NOMO-1 (cell line): ENCODE results near the gene CDC42SE2.
"Not testable (repeated sequence)": the region's sequence is repeated elsewhere in the genome, so short reads cannot be mapped to it uniquely, and the experiment has no call there.

ENCODE experiments used
- DNase-seq, 2 experiments: peaks; one replicate each; lab custom pipeline; 2025; ENCODE audit not compliant: unreplicated experiment in 2 of 2; lab: John Stamatoyannopoulos, UW

CDC42SE2 gene

GRCh38 chr5:131384616-131385214 is 120.9 kb downstream of the CDC42SE2 start:
- DNase-seq: no peak

- DNase-seq: no peak
These were observed 122.3 kb downstream of the CDC42SE2 start for GRCh38 chr5:131386124-131386523.

DNA sequence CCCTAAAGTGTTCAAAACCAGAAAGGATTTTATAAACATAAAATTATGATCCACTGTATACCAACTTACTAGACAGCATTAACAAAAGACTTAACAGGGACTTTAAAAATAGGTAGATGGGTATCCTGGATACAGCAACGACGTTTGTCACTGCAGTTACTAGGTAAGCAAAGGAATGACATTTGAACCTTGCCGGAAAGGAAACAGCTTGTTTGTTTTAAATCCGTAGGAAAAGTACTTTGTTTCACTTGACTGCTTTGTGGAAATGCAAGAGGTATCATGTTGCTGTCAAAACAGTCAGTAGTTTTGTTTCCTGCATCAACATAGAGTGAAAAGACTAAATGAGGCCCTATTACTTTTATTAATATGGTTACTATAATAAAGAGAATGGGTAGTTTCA is 122.9 kb downstream of the CDC42SE2 start:
- no peak for DNase-seq

GRCh38 chr5:131387255-131387654 is 123.4 kb downstream of the CDC42SE2 start:
- DNase-seq: no peak

DNA sequence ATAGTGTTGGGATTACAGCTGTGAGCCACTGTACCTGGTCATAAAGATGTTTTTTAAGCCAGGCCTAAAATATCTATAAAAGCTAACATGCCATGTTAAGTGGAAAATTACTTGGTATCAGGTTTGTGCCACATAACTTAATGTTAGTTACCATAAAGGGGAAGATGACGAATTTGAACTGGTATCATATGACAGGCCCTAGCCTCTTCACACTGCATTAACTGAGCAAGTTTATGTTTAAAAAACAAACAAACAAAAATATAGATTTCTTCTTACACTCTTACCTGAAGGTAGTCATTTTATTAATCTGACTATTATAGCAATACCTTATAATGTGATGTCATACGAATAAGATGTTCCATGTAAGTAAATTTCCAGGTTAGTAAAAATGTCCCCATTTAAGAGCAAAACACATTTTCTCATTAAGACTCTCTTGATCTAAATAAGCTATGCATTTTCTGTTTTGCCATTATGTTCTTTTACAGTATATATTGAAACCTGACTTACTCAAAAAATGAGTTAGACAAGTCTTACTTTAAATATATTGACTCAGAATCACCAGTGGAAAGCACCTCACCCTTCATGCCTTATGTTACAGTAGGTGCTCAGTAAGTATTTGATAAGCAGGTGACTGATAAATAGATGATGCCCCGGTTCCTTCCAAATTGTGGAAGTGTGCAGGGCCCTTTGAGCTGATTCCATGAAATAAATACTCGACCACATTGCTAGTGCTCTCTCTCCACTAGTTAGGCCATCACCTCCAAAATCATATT is 125.4 kb downstream of the CDC42SE2 start:
- DNase-seq: no peak

- DNase-seq: no peak
These were observed 126.0 kb downstream of the CDC42SE2 start for GRCh38 chr5:131389869-131390265.

DNA sequence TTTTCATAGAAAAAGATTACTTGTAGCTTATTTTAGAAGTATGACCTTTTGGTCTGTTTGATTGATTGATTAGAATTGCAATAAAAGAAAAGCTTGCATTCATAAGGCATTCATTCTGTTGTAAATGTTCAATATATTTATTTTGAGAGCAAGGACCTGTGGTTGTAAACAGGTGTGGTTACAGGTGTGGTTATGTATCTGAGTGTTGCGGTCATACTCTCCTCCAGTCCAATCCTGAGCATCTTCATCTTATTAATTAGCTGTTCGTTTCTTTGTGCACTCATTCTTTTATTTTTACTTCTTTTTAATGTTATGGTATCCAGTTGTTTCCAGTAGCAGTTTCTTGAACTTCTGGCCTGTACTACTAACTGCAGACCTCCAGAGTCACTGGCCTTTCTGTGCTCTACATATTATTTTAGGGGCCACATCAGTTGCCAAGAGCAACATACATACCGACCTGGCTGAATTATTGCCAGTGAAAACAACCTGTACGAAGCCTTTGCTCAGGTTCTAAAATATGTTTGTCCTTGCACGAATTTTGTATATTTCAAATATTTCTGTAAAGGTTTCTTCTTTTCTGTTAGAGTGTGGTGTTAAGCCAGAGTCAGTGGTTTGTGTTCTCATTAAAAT is 128.7 kb downstream of the CDC42SE2 start:
- no peak for DNase-seq

- DNase-seq: no peak
These were observed 129.7 kb downstream of the CDC42SE2 start for GRCh38 chr5:131393498-131393968.

GRCh38 chr5:131394128-131394527 is 130.3 kb downstream of the CDC42SE2 start:
- DNase-seq: no peak

DNA sequence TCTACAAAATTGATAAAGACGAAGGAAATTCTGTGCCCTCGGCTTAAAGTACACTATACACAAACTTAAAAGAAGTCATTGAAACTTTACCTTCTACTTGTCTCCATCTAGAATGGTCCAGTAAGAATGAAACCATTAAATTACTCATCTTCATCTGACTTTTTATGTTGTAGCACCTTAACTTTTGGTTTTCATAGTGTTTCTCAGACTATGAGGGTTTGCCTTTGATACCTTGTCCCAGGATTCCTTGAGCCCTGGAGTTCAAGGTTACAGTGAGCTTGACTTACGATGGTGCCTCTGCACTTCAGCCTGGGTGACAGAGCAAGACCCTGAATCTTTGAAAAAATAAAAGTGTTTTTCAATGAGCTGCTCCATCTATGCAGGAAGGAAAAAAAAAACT is 132.2 kb downstream of the CDC42SE2 start:
- DNase-seq: no peak

- DNase-seq: no peak
These were observed 132.9 kb downstream of the CDC42SE2 start for GRCh38 chr5:131396630-131397273.

DNA sequence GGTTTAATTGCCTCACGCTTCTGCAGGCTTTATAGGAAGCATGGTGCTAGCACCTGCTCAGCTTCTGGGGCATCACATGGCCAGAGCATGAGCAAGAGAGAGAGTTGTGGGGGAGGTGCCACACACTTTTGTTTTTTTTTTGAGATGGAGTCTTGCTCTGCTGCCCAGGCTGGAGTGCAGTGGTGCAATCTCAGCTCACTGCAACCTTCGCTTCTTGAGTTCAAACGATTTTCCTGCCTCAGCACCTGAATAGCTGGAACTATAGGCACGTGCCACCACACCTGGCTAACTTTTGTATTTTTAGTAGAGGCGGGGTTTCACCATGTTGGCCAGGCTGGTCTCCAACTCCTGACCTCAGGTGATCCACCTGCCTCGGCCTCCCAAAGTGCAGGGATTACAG is 135.2 kb downstream of the CDC42SE2 start:
- not testable (repeated sequence) for DNase-seq

GRCh38 chr5:131400585-131400984 is 136.7 kb downstream of the CDC42SE2 start:
- DNase-seq: no peak

DNA sequence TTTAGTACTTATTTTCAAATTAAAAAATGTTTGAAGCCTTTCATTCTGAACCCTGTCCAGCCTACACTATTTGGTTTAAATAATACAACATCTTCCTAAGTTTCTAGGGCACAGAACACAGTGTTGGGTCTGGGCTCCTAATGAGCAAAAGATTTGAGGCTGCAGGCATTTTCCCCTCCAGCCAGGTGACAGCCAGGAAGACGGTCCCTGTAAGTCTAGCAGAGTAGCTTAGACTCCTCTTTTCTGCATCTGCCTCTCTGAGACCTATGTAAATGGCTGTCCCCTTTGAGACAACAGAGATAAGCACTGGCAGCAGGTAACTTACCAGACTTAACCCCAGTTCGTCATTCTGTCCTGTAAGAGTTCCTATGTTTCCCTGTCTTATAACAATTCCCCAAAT is 141.8 kb downstream of the CDC42SE2 start:
- DNase-seq: no peak

GRCh38 chr5:131406076-131406475 is 142.2 kb downstream of the CDC42SE2 start:
- DNase-seq: no peak

DNA sequence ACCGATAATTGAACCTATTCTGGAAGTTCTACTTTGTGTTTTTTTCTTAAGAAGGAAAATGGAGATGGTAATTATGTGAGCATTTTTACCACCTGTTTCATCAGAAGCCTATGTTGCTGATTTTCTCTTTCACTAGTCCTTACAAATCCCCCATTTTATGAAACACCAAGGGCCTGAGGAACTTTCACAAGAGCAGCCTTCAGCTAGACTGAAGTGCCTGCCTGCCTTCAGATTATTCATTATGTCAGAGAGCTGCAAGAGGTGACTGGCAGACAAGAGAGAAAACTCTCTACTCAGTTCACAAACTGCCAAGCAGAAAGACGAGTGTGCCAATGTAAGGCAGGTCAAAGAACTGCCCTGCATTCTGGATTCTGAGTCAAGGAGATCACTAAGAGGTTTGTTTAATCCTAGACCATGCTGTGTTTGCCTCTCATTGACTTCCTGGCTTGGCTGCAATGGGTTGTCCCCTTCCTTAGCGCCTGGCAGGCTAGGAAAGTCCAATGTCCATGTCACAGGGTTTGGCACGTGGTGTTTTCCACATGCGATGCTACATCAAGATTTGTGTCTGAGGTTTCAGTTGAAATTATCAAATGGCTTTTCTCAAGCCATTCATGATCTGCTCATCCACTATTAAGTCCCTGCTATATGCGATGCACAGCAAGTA is 143.3 kb downstream of the CDC42SE2 start:
- DNase-seq: no peak

DNA sequence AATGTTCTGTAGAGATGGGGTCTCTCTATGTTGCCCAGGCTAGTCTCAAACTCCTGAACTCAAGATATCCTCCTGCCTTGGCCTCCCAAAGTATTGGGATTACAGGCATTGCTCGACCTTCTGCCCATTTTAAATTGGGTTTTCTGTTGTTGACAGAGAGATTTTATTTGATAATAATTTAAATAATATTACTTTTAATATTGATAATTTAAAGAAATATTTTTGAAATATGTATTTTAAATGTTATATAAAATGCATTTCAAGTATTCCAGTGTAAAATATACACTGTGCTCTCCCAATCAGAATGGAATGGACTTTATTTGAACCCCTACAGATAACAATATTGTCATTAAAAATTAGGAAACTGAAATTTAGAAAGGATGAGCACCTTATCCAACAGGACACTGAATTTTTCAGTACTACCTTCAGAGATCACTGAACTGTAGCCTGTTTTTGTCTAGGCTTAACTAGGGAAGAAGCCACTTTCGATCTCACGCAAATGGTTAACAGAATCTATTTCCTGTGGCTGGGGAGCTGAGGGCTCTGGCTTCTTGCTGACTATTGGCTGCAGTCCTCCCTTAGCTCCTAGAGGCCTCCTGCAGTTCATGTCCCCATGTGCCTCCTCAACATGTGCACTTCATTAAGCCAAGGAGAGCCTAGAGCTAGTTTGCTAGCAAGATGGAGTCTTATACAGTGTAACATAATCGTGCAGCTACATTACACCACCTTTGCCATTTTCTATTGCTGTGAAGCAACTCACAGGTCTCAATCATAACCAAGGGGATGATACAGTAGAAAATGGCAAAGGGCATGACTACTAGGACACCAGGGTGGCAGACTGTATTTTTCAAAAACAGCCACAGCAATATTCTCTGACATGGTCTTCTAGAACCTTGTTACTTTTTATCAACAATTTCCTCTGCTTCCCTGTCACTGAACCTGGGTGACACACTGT is 150.0 kb downstream of the CDC42SE2 start:
- DNase-seq: no peak

DNA sequence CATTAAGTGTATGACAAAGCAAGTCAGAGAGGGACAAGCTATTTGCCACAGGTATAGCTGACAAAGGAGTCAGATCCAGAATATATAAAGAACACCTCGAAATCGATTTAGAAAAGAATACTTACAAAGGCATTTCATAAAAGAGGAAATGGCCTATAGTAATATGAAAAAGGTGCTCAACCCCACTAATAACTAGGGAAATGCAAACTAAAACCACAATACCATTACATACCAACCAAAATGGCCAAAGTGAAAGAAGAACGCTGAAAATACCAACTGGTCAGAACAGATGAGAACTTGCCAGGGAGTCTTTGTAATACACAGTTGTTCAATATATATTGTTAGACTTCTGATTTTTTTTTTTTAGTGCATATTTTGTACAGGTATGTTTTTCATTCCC is 152.9 kb downstream of the CDC42SE2 start:
- DNase-seq: peak in 1 of 2 experiments; percentile 36

GRCh38 chr5:131417240-131417869 is 153.5 kb downstream of the CDC42SE2 start:
- DNase-seq: peak; percentile 36 to 75
